ENCODE measurements around the gene LYSMD4.
"Not testable (repeated sequence)": the region's sequence is repeated elsewhere in the genome, so short reads cannot be mapped to it uniquely, and the experiment has no call there.

The LYSMD4 gene

GRCh38 chr15:99733268-99734039, at the start of gene LYSMD4:
Gene LYSMD4, minus strand, starts transcription at chr15:99733437. Its CDS starts 1,438 bp downstream, at chr15:99731999.
- peak; percentile 92 for DNase-seq

GRCh38 chr15:99782029-99782428, 48.8 kb upstream of the LYSMD4 start:
- not testable (repeated sequence) for DNase-seq

DNA sequence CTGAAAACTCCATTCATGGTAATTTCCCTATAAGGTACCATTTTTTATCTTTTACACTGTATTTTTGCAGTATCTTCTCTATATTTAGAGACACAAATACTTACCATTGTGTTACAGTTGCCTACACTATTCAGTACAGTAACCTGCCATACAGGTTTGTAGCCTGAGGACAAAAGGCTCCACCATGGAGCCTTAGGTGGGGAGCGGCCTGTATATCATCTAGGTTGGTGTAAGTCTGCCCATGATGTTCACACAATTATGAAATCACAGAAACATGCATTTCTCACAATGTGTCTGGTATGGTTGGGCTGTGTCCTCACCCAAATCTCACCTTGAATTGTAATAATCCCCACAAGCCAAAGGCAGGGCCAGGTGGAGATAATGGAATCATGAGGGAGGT, 43.9 kb upstream of the LYSMD4 start:
- no peak for DNase-seq

DNA sequence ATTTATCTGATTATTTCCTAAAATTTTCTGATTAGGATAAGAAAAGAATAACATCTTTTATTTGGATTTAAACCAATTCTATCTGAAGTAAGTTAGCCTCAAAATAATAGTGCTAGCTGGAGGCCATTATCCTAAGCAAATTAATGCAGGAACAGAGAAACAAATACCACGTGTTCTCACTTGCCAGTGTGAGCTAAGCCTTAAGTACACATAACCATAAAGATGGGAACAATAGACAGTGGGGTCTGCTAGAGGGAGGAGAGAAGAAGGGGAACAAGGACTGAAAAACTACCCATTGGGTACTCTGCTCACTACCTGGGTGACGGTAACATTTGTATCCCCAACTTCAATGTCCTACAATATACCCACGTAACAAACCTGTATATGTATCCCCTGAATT, 31.3 kb upstream of the LYSMD4 start:
- no peak for DNase-seq

DNA sequence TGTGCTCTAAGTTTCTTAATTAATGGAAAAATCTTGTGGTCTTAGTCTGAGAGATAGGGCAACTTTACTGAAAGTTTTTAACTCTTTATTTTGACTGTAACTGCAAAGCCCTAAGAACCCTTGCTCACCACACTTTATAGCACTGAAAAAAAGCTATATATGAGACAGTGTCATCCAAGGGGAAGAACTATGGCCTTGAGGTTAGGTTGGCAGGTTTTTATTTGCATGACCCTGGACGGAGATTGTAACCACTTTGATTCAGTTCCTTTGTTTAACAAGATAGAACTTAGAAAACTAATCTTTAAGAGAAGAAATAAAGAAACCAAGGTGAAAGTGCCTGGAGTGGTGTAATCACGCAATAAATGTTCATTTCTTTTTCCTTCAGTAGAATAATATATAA, 30.6 kb upstream of the LYSMD4 start:
- no peak for DNase-seq

DNA sequence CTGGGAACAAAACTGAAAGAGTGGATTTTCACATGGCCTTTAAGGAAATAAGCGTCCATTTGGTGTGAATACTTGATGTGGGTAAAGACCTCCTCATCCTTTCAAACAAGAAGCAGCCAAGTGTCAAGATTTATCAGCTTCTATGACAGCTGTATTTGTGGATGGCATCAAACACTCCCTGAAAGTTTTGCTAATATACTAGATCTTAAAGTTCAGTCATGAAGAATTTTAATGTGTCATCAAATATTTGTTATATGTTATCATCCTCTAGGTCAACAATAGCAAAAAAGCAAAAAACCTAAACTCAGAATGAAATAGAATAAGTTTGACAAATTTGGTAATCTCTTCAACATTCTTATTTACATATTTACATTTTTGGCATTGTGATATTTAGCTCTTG, 29.1 kb upstream of the LYSMD4 start:
- DNase-seq, result no peak

- DNase-seq, result peak; percentile 69
Observed at GRCh38 chr15:99755692-99756409, 22.6 kb upstream of the LYSMD4 start.

GRCh38 chr15:99753066-99753465, 19.8 kb upstream of the LYSMD4 start:
- DNase-seq, result no peak

GRCh38 chr15:99752556-99752955, 19.3 kb upstream of the LYSMD4 start:
- no peak for DNase-seq

DNA sequence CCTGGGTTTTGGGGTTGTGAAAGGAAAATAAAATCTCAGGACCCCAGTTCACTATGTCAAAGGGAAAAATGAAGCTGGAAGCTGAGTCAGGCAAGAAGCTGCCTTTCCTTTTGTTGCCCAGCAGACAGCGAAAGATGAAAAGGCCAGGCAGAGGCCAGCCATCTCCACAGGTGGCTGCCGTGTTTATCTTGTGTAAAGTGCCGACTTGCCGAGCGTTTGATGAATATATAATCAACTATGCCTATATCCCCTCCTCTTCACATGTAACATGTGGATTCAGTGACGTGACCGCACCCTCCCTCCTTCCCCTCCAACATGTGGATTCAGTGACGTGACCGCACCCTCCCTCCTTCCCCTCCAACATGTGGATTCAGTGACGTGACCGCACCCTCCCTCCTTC, 17.1 kb upstream of the LYSMD4 start:
- DNase-seq, result not testable (repeated sequence)

- DNase-seq, result no peak
Observed at GRCh38 chr15:99749386-99749785, 16.1 kb upstream of the LYSMD4 start.

- no peak for DNase-seq
Observed at GRCh38 chr15:99745370-99746086, 12.3 kb upstream of the LYSMD4 start.

DNA sequence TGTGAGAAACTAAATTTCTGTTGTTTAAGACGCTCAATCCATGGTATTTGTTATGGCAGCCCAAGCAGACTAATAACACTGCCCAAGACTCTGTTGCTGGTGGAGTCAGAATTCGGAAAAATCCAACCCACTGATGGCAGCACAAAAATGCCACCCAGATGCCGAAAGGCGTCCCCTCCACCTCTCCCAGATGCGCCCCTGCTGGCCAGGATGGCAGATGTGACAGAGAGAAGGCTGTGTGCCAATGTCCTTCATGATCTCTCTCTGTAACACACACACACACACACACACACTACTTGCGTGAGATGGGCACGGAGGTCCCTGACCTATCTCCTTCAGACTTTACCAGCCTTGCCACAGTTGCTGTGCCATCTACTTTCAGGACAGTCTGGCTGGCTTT, 10.9 kb upstream of the LYSMD4 start:
- DNase-seq, result no peak

GRCh38 chr15:99741835-99742234, 8.6 kb upstream of the LYSMD4 start:
- DNase-seq, result no peak

- no peak for DNase-seq
Observed at GRCh38 chr15:99738021-99738847, 5.0 kb upstream of the LYSMD4 start.

DNA sequence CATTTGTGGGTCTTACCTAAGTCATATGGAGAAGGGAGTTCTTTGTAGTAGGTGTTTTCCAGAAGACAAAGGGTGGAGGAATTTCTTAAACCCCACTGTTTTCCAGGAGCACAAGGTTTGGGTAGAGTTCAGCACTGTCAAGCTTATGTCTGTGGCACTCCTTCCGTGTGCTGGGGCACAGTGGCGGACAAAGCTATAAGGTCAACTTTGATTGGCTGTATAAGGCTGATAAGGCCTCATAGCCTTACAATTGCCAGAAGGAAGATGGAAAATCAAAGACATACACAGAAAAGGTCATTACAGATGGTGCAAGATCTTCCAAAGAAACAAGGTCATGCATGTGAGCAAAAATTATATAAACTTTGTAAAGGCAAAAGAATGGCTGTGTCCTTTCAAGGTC, 3.5 kb upstream of the LYSMD4 start:
- no peak for DNase-seq

- no peak for DNase-seq
Observed at GRCh38 chr15:99735868-99736267, 2.6 kb upstream of the LYSMD4 start.

DNA sequence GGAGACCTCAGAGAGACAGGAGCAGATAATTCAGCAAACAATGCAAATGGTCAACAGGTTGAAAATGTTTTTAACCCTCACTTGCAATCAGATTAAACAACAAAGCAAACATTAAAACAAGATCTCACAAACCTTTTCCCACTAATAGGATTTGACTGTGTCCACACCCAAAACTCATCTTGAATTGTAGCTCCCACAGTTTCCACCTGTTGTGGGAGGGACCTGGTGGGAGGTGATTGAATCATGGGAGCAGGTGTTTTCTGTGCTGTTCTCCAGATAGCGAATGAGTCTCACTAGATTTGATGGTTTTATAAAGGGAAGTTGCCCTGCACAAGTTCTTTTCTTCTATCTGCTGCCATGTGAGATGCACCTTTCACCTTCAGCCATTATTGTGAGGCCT, 1.3 kb upstream of the LYSMD4 start:
- DNase-seq, result no peak

DNA sequence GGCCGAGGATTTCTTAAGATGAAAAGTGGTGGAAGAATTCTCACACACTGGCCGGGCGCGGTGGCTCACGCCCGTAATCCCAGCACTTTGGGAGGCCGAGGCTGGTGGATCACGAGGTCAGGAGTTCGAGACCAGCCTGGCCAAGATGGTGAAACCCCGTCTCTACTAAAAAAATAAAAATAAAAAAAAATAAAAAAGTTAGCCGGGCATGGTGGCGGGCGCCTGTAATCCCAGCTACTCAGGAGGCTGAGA, 729 bp upstream of the LYSMD4 start:
- not testable (repeated sequence) for DNase-seq

- DNase-seq, result no peak
Observed at GRCh38 chr15:99732751-99733267, 428 bp downstream of the LYSMD4 start.

DNA sequence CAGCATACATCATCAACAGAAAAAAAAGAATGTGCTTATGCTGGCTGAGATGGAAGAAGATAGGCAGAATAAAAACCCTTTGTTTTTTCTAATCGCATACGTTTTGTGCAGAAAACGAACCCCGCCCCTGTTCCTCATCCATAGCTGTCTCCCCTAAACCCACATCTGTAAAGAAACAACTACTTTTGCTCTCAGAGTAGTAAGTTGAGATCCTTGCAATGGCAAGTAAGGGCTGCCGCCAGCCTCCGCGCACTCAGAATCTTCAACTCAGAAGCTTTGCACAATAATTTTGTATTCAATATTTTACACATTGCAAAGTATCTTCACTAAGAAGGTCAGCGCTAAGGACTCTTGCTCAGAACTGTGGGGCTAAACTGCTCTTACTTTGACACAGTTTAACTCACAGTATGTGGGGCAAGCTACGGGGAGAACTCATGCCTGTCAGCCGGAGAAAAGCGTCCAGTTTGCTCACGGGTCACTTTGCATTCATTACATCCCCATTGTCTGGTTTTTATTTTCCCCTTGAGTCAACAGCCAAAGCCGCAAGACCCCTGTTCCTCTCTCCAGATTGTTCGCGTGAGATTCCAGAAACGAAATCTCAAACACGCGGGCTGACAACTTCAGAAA, 1.0 kb downstream of the LYSMD4 start:
- DNase-seq, result peak; percentile 9

- DNase-seq, result no peak
Observed at GRCh38 chr15:99731336-99732123, 1.7 kb downstream of the LYSMD4 start.
